ENCODE data around the gene SLC22A5. TPM values are rescaled to one million over a fixed set of nuclear protein-coding genes. Genes with fewer than 3 reads are reported as not detected.

SLC22A5 gene
- total RNA-seq, 1 experiment from 2014 or later: 3.6 TPM

DNA sequence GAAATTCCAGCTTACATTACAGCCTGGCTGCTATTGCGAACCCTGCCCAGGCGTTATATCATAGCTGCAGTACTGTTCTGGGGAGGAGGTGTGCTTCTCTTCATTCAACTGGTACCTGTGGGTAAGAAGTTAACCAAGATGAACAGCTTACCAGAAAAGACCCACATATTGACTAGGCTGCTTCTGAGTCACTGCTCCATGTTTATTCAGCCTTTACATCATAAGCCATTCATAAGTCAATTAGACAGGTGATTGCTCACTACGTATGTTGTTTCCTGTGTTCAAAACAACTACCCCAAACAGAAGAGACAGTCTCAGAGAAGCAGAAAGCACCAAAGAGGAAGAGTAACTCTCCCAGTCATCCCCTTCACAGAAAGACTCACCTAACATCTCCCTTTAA, 34.7 kb upstream of the SLC22A5 start:
- ChIA-PET POLR2A (no interaction called here), CTCF (interaction anchor here (2.4 kb wide), 1 partner anchor 97 kb away, joined by 9 read pairs; no protein-coding TSS in a partner anchor)

DNA sequence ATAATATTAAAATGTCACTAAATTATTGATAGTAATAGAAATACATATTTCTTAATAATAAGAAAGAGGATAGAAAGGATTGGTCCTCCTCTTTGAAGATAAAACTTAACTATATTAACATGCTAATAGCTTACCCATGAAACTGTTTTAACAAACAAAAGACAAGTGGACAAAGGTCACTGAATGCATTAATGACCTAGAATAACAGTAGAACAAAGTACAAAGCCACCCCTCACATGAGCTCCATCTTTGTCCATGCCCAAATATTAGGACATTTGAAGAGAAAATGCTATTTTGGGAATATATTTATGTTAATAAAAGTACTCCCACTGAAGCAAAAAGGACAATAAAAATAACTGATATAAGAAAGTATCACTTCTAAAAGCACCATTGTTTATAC, 34.1 kb upstream of the SLC22A5 start:
- DNase-seq (ENCODE audit: low spot score): no peak
- Mint-ChIP-seq H3K36me3 (peaks cover 21% of the 10 kb centered on the region), H3K27me3 (ENCODE audit: low read depth) (peaks cover 3% of the 10 kb centered on the region), H3K4me1 (peaks cover 5% of the 10 kb centered on the region; the same call in 1 of the 2 replicates), H3K4me3 (no peak overlapping the region), H3K9me3 (peaks cover 24% of the 10 kb centered on the region), H3K27ac (no peak overlapping the region)
- no peak for ATAC-seq
- TF ChIP-seq, protein P1, sequence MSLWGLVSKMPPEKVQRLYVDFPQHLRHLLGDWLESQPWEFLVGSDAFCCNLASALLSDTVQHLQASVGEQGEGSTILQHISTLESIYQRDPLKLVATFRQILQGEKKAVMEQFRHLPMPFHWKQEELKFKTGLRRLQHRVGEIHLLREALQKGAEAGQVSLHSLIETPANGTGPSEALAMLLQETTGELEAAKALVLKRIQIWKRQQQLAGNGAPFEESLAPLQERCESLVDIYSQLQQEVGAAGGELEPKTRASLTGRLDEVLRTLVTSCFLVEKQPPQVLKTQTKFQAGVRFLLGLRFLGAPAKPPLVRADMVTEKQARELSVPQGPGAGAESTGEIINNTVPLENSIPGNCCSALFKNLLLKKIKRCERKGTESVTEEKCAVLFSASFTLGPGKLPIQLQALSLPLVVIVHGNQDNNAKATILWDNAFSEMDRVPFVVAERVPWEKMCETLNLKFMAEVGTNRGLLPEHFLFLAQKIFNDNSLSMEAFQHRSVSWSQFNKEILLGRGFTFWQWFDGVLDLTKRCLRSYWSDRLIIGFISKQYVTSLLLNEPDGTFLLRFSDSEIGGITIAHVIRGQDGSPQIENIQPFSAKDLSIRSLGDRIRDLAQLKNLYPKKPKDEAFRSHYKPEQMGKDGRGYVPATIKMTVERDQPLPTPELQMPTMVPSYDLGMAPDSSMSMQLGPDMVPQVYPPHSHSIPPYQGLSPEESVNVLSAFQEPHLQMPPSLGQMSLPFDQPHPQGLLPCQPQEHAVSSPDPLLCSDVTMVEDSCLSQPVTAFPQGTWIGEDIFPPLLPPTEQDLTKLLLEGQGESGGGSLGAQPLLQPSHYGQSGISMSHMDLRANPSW (CRISPR knock-in tag; conservative IDR thresholded peaks at IDR 0.05; ENCODE audit: low read depth): no peak
- TF ChIP-seq, protein P2, sequence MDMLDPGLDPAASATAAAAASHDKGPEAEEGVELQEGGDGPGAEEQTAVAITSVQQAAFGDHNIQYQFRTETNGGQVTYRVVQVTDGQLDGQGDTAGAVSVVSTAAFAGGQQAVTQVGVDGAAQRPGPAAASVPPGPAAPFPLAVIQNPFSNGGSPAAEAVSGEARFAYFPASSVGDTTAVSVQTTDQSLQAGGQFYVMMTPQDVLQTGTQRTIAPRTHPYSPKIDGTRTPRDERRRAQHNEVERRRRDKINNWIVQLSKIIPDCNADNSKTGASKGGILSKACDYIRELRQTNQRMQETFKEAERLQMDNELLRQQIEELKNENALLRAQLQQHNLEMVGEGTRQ (CRISPR knock-in tag; IDR thresholded peaks at IDR 0.05): no peak
- TF ChIP-seq OVOL2 (CRISPR knock-in tag; IDR thresholded peaks at IDR 0.05; ENCODE audit: borderline replicate concordance): no peak
- TF ChIP-seq PRRX2 (CRISPR knock-in tag; IDR thresholded peaks at IDR 0.05): no peak
- TF ChIP-seq, protein P3, sequence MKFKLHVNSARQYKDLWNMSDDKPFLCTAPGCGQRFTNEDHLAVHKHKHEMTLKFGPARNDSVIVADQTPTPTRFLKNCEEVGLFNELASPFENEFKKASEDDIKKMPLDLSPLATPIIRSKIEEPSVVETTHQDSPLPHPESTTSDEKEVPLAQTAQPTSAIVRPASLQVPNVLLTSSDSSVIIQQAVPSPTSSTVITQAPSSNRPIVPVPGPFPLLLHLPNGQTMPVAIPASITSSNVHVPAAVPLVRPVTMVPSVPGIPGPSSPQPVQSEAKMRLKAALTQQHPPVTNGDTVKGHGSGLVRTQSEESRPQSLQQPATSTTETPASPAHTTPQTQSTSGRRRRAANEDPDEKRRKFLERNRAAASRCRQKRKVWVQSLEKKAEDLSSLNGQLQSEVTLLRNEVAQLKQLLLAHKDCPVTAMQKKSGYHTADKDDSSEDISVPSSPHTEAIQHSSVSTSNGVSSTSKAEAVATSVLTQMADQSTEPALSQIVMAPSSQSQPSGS (CRISPR knock-in tag; IDR thresholded peaks at IDR 0.05; ENCODE audit: borderline replicate concordance, low read depth): no peak
- CTCF ChIA-PET: interaction anchor here (0.5 kb wide), 1 partner anchor 1021 kb away, joined by 3 read pairs; no protein-coding TSS in a partner anchor
- POLR2A ChIA-PET: no interaction called here

More for the DNA sequence above, 34.7 kb upstream of the SLC22A5 start:
- TF ChIP-seq ZNF232 (CRISPR knock-in tag; IDR thresholded peaks at IDR 0.05) (no peak), ELF4 (CRISPR knock-in tag; IDR thresholded peaks at IDR 0.05; ENCODE audit: low read depth) (no peak), ZNF396 (CRISPR knock-in tag; IDR thresholded peaks at IDR 0.05; ENCODE audit: borderline replicate concordance) (no peak), CREM (CRISPR knock-in tag; IDR thresholded peaks at IDR 0.05) (no peak), NR3C1 (CRISPR knock-in tag; conservative IDR thresholded peaks at IDR 0.05; ENCODE audit: low read depth) (no peak), TEAD4 (CRISPR knock-in tag; IDR thresholded peaks at IDR 0.05) (no peak), FOXJ3 (CRISPR knock-in tag; IDR thresholded peaks at IDR 0.05; ENCODE audit: borderline replicate concordance) (no peak), GABPB1 (CRISPR knock-in tag; IDR thresholded peaks at IDR 0.05) (no peak), CBFB (CRISPR knock-in tag; IDR thresholded peaks at IDR 0.05; ENCODE audit: low read depth) (no peak), PRRX2 (CRISPR knock-in tag; IDR thresholded peaks at IDR 0.05) (no peak)
- TF ChIP-seq, protein P4, sequence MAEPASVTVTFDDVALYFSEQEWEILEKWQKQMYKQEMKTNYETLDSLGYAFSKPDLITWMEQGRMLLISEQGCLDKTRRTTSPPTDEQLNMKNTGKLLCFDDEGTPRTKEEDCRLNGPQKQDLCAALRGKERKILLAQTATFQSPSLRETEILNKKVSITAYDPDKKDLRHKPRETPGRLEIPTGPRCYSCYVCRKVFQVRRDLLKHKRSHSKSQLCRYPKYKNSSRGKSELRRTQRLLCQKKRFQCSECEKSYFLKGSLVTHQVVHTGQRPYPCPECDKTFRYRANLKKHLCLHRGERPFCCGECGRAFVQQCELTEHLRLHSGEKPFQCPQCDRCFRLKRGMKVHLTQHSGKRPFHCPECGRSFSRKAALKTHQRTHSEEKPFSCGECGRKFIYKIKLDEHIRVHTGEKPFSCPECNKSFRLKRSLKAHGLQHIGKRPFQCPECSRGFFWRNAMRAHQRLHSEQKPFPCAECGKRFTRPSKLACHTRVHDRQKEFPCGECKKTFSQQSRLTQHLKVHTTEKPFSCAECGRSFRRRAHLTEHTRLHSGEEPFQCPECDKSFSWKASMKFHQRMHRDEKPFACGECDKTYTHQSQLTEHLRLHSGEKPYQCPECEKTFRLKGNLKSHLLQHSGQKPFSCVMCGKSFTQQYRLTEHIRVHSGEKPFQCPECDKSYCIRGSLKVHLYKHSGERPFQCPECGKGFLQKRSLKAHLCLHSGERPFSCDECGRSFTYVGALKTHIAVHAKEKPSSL (CRISPR knock-in tag; conservative IDR thresholded peaks at IDR 0.05): no peak
- TF ChIP-seq, protein P5, sequence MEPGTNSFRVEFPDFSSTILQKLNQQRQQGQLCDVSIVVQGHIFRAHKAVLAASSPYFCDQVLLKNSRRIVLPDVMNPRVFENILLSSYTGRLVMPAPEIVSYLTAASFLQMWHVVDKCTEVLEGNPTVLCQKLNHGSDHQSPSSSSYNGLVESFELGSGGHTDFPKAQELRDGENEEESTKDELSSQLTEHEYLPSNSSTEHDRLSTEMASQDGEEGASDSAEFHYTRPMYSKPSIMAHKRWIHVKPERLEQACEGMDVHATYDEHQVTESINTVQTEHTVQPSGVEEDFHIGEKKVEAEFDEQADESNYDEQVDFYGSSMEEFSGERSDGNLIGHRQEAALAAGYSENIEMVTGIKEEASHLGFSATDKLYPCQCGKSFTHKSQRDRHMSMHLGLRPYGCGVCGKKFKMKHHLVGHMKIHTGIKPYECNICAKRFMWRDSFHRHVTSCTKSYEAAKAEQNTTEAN (CRISPR knock-in tag; IDR thresholded peaks at IDR 0.05): no peak
- TF ChIP-seq, protein P6, sequence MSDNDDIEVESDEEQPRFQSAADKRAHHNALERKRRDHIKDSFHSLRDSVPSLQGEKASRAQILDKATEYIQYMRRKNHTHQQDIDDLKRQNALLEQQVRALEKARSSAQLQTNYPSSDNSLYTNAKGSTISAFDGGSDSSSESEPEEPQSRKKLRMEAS (CRISPR knock-in tag; IDR thresholded peaks at IDR 0.05): no peak
- TF ChIP-seq, protein P7, sequence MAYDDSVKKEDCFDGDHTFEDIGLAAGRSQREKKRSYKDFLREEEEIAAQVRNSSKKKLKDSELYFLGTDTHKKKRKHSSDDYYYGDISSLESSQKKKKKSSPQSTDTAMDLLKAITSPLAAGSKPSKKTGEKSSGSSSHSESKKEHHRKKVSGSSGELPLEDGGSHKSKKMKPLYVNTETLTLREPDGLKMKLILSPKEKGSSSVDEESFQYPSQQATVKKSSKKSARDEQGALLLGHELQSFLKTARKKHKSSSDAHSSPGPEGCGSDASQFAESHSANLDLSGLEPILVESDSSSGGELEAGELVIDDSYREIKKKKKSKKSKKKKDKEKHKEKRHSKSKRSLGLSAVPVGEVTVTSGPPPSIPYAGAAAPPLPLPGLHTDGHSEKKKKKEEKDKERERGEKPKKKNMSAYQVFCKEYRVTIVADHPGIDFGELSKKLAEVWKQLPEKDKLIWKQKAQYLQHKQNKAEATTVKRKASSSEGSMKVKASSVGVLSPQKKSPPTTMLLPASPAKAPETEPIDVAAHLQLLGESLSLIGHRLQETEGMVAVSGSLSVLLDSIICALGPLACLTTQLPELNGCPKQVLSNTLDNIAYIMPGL (CRISPR knock-in tag; IDR thresholded peaks at IDR 0.05): no peak
- TF ChIP-seq, protein P8, sequence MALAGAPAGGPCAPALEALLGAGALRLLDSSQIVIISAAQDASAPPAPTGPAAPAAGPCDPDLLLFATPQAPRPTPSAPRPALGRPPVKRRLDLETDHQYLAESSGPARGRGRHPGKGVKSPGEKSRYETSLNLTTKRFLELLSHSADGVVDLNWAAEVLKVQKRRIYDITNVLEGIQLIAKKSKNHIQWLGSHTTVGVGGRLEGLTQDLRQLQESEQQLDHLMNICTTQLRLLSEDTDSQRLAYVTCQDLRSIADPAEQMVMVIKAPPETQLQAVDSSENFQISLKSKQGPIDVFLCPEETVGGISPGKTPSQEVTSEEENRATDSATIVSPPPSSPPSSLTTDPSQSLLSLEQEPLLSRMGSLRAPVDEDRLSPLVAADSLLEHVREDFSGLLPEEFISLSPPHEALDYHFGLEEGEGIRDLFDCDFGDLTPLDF (CRISPR knock-in tag; IDR thresholded peaks at IDR 0.05): no peak
- Mint-ChIP-seq H3K4me1 (peaks cover 5% of the 10 kb centered on the region; the same call in 1 of the 2 replicates), H3K27ac (no peak overlapping the region), H3K36me3 (peaks cover 19% of the 10 kb centered on the region), H3K9me3 (peaks cover 19% of the 10 kb centered on the region), H3K4me3 (no peak overlapping the region), H3K27me3 (ENCODE audit: low read depth) (peaks cover 3% of the 10 kb centered on the region)
- ATAC-seq (no peak), DNase-seq (ENCODE audit: low spot score) (no peak)

Data from WTC11 (cell line).